HepG2 (cell line): ENCODE results near the gene HDAC10. TPM values are rescaled to one million over a fixed set of nuclear protein-coding genes. Genes with fewer than 3 reads are reported as not detected.

Experiments used
- AGO2 ChIP-seq: fragments of 200-400 bp; formaldehyde crosslinking; optimal IDR thresholded peaks from 2 replicates; pipeline ENCODE3; 2017; ENCODE audit warnings: mild to moderate bottlenecking, low read depth, low read length, moderate library complexity
- ATAD3A ChIP-seq: sonication (generic); formaldehyde crosslinking; IDR thresholded peaks from 2 replicates; pipeline ENCODE4 v1.4.0; 2020; ENCODE audit warnings: missing genetic modification reagents
- ELF4 ChIP-seq: sonication (generic); formaldehyde crosslinking; IDR thresholded peaks from 2 replicates; pipeline ENCODE4 v1.5.0; 2020; ENCODE audit warnings: missing genetic modification reagents, mild to moderate bottlenecking, moderate library complexity, borderline replicate concordance
- GABPA ChIP-seq, 2 experiments: IDR thresholded peaks; 2 replicates each; pipeline ENCODE4 v1.6.1; 2011 to 2016; ENCODE audit warnings: low read depth in 2 of 2, low read length in 1 of 2, missing biosample characterization in 1 of 2, missing genetic modification characterization in 1 of 2
- GATAD2A ChIP-seq: IDR thresholded peaks from 2 replicates; pipeline ENCODE4 v1.6.1; 2016
- MEIS1 ChIP-seq: sonication (generic); formaldehyde crosslinking; IDR thresholded peaks from 2 replicates; pipeline ENCODE4 v1.9.0; 2021; ENCODE audit warnings: mild to moderate bottlenecking, missing genetic modification reagents, moderate library complexity, borderline replicate concordance
- MTA1 ChIP-seq: sonication (generic); formaldehyde crosslinking; IDR thresholded peaks from 2 replicates; pipeline ENCODE4 v1.4.0; 2020; ENCODE audit warnings: missing genetic modification reagents, mild to moderate bottlenecking, borderline replicate concordance
- PHF20 ChIP-seq: sonication (generic); formaldehyde crosslinking; IDR thresholded peaks from 2 replicates; pipeline ENCODE4 v1.5.0; 2020; ENCODE audit warnings: mild to moderate bottlenecking, missing genetic modification reagents
- RFXANK ChIP-seq: IDR thresholded peaks from 2 replicates; pipeline ENCODE4 v1.6.1; 2016
- SNRNP70 ChIP-seq: fragments of 200-400 bp; formaldehyde crosslinking; IDR thresholded peaks from 2 replicates; pipeline ENCODE4 v1.6.1; 2017; ENCODE audit warnings: mild to moderate bottlenecking, low read depth, low read length, moderate library complexity
- TSC22D2 ChIP-seq: sonication (generic); formaldehyde crosslinking; IDR thresholded peaks from 2 replicates; pipeline ENCODE4 v1.5.1; 2020; ENCODE audit warnings: missing genetic modification reagents, mild to moderate bottlenecking, borderline replicate concordance
- ZFP36 ChIP-seq: fragments of 150-350 bp; IDR thresholded peaks from 2 replicates; pipeline ENCODE4 v1.6.1; 2018; ENCODE audit warnings: borderline replicate concordance, low read length, low read depth; ENCODE audit not compliant: partially characterized antibody
- ZNF224 ChIP-seq: sonication (generic); formaldehyde crosslinking; IDR thresholded peaks from 2 replicates; pipeline ENCODE4 v1.5.0; 2020; ENCODE audit warnings: mild to moderate bottlenecking, missing genetic modification reagents
- ZNF432 ChIP-seq: sonication (generic); formaldehyde crosslinking; IDR thresholded peaks from 2 replicates; pipeline ENCODE4 v1.5.0; 2020; ENCODE audit warnings: missing genetic modification reagents, mild to moderate bottlenecking, borderline replicate concordance
- ZNF556 ChIP-seq: sonication (generic); formaldehyde crosslinking; IDR thresholded peaks from 2 replicates; pipeline ENCODE4 v1.4.0; 2020; ENCODE audit warnings: mild to moderate bottlenecking, missing genetic modification reagents, borderline replicate concordance
- polyA plus RNA-seq, 8 experiments: library from polyadenylated mRNA; depleted of rRNA in 3 of 8; stranded (reverse) in 7 of 8; unstranded in 1 of 8; fragments of >200 nt; fragmentation: Illumina TruSeq in 4 of 8; extraction: Trizol in 4 of 8; gene quantifications; 2 replicates each; pipeline versions ENCODE4 v1.2.1 to v1.2.3, GENCODE V29; 2011 to 2016; ENCODE audit warnings: low read depth in 4 of 8, missing spikeins in 1 of 8, mixed read lengths in 1 of 8; ENCODE audit not compliant: insufficient read depth in 1 of 8
- total RNA-seq, 5 experiments: library from RNA; depleted of rRNA; stranded (reverse); fragments of >200 nt; fragmentation: Illumina TruSeq; extraction: Trizol; gene quantifications; 2 replicates each; pipeline ENCODE4 v1.2.3, GENCODE V29; 2016; ENCODE audit warnings: low read depth in 1 of 5
- TF ChIP-seq, protein P1 (sequence below): sonication (generic); formaldehyde crosslinking; IDR thresholded peaks from 2 replicates; pipeline ENCODE4 v1.4.0; 2020; ENCODE audit warnings: missing genetic modification reagents
- TF ChIP-seq, protein P2 (sequence below): sonication (generic); formaldehyde crosslinking; IDR thresholded peaks from 2 replicates; pipeline ENCODE4 v1.5.0; 2020; ENCODE audit warnings: mild to moderate bottlenecking, missing genetic modification reagents
- TF ChIP-seq, protein P3 (sequence below): sonication (generic); formaldehyde crosslinking; conservative IDR thresholded peaks from 2 replicates; pipeline ENCODE4 v1.4.0; 2020; ENCODE audit warnings: missing genetic modification reagents
- TF ChIP-seq, protein P4 (sequence below): sonication (generic); formaldehyde crosslinking; IDR thresholded peaks from 2 replicates; pipeline ENCODE4 v1.4.0; 2020; ENCODE audit warnings: mild to moderate bottlenecking, missing genetic modification reagents

Gene HDAC10
- total and polyA plus RNA-seq, 2 of the 13 experiments (the other 11 are each of a cell fraction or from before 2014, with no cell fraction given), result 13.9 to 14.9 TPM

DNA sequence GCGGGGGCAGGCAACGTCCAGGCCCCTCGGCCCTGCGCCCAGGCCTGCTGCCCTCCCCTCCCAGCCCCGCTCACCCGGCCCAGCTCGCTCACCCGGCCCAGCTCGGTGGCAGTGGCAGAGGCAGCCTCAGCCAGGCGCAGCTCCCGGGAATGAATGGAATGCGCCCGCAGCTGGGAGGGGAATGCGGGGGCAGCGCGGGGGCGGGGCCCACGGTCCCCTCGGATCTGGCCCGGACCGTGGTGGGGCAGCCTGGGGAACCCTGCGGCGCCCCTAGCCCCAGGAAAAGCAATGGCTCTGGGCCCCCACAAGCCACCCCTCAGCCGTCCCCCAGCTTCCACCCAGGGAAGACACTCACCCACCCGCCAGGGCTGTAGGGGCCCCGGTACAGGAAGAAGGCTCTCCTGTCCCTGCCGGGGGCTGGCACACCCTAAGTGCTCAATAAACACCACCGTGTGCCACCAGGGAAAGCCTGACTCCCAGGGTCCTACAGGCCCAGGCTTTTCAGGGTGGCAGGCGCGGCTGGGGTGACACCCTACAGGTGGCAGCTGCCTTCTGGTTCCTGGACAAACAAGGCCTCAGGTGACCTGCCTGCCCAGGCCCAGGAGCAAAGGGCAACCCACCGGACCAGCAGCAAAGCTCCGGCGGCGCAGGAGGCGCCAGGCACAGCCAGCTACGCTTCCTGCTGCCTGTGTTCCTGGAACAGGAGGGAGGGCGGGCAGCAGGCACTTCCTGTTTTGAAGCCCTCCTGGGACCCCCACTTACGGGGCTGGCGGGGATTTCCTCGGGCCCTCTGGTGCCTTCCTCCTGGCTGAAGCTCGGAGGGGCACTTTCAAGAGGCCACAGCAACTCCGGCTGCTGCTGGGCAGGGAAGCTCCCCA, 42.6 kb upstream of the HDAC10 start (continued):
- TF ChIP-seq, protein P1, sequence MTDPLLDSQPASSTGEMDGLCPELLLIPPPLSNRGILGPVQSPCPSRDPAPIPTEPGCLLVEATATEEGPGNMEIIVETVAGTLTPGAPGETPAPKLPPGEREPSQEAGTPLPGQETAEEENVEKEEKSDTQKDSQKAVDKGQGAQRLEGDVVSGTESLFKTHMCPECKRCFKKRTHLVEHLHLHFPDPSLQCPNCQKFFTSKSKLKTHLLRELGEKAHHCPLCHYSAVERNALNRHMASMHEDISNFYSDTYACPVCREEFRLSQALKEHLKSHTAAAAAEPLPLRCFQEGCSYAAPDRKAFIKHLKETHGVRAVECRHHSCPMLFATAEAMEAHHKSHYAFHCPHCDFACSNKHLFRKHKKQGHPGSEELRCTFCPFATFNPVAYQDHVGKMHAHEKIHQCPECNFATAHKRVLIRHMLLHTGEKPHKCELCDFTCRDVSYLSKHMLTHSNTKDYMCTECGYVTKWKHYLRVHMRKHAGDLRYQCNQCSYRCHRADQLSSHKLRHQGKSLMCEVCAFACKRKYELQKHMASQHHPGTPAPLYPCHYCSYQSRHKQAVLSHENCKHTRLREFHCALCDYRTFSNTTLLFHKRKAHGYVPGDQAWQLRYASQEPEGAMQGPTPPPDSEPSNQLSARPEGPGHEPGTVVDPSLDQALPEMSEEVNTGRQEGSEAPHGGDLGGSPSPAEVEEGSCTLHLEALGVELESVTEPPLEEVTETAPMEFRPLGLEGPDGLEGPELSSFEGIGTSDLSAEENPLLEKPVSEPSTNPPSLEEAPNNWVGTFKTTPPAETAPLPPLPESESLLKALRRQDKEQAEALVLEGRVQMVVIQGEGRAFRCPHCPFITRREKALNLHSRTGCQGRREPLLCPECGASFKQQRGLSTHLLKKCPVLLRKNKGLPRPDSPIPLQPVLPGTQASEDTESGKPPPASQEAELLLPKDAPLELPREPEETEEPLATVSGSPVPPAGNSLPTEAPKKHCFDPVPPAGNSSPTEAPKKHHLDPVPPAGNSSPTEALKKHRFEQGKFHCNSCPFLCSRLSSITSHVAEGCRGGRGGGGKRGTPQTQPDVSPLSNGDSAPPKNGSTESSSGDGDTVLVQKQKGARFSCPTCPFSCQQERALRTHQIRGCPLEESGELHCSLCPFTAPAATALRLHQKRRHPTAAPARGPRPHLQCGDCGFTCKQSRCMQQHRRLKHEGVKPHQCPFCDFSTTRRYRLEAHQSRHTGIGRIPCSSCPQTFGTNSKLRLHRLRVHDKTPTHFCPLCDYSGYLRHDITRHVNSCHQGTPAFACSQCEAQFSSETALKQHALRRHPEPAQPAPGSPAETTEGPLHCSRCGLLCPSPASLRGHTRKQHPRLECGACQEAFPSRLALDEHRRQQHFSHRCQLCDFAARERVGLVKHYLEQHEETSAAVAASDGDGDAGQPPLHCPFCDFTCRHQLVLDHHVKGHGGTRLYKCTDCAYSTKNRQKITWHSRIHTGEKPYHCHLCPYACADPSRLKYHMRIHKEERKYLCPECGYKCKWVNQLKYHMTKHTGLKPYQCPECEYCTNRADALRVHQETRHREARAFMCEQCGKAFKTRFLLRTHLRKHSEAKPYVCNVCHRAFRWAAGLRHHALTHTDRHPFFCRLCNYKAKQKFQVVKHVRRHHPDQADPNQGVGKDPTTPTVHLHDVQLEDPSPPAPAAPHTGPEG (CRISPR knock-in tag), result 0 out of 2 replicates have a peak, but pooled peaks have one; percentile 44
- no peak for TF ChIP-seq TSC22D2 (CRISPR knock-in tag)
- TF ChIP-seq ZNF224 (CRISPR knock-in tag), result no peak
- peak; percentile 96 for TF ChIP-seq MTA1 (CRISPR knock-in tag)
- TF ChIP-seq MEIS1 (CRISPR knock-in tag), result peak; percentile 81
- TF ChIP-seq, protein P2, sequence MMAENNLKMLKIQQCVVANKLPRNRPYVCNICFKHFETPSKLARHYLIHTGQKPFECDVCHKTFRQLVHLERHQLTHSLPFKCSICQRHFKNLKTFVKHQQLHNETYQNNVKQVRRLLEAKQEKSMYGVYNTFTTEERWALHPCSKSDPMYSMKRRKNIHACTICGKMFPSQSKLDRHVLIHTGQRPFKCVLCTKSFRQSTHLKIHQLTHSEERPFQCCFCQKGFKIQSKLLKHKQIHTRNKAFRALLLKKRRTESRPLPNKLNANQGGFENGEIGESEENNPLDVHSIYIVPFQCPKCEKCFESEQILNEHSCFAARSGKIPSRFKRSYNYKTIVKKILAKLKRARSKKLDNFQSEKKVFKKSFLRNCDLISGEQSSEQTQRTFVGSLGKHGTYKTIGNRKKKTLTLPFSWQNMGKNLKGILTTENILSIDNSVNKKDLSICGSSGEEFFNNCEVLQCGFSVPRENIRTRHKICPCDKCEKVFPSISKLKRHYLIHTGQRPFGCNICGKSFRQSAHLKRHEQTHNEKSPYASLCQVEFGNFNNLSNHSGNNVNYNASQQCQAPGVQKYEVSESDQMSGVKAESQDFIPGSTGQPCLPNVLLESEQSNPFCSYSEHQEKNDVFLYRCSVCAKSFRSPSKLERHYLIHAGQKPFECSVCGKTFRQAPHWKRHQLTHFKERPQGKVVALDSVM (CRISPR knock-in tag), result peak; percentile 29; the same call in 1 of the 2 replicates
- TF ChIP-seq, protein P3, sequence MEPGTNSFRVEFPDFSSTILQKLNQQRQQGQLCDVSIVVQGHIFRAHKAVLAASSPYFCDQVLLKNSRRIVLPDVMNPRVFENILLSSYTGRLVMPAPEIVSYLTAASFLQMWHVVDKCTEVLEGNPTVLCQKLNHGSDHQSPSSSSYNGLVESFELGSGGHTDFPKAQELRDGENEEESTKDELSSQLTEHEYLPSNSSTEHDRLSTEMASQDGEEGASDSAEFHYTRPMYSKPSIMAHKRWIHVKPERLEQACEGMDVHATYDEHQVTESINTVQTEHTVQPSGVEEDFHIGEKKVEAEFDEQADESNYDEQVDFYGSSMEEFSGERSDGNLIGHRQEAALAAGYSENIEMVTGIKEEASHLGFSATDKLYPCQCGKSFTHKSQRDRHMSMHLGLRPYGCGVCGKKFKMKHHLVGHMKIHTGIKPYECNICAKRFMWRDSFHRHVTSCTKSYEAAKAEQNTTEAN (CRISPR knock-in tag), result peak; percentile 82
- TF ChIP-seq, protein P4, sequence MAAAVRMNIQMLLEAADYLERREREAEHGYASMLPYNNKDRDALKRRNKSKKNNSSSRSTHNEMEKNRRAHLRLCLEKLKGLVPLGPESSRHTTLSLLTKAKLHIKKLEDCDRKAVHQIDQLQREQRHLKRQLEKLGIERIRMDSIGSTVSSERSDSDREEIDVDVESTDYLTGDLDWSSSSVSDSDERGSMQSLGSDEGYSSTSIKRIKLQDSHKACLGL (CRISPR knock-in tag), result 0 out of 2 replicates have a peak, but pooled peaks have one; percentile 9
- TF ChIP-seq PHF20 (CRISPR knock-in tag), result peak; percentile 77
- no peak for TF ChIP-seq SNRNP70
- TF ChIP-seq AGO2, result peak; percentile 61
- peak; percentile 40; the same call in 1 of the 2 replicates for TF ChIP-seq RFXANK (CRISPR knock-in tag)
- no peak for TF ChIP-seq ZFP36
- no peak for TF ChIP-seq ZNF432 (CRISPR knock-in tag)
- peak; percentile 82 for TF ChIP-seq GATAD2A (CRISPR knock-in tag)
- peak; percentile 85; the same call in 1 of the 2 replicates for TF ChIP-seq ZNF556
- TF ChIP-seq GABPA (IDR thresholded peaks at IDR 0.05; ENCODE audit: low read depth, low read length), result peak; percentile 49
- peak; percentile 80 for TF ChIP-seq GABPA (CRISPR knock-in tag; IDR thresholded peaks at IDR 0.05; ENCODE audit: low read depth)
- TF ChIP-seq ATAD3A, result no peak
- 0 out of 2 replicates have a peak, but pooled peaks have one; percentile 61 for TF ChIP-seq ELF4
